Upper lobe of left lung (tissue), 6 donors: ENCODE data around the gene PSMD6. TPM values are rescaled to one million over a fixed set of nuclear protein-coding genes. Genes with fewer than 3 reads are reported as not detected.
A peak's percentile ranks its signal among the peaks of the same experiment; 100 is the strongest.

ENCODE experiments used
- ATAC-seq, 2 donors: fragments of 200-7000 bp; cut with Tn5 transposase; one replicate each; pipeline ENCODE4 v1.9.1; 2022; ENCODE audit warnings: mild to moderate bottlenecking in 2 of 2, moderate library complexity in 2 of 2; ENCODE audit not compliant: low FRiP score in 2 of 2
- DNase-seq, 2 donors: peaks; one replicate each; pipeline ENCODE4 v3.0.0-alpha.2; 2019 to 2020
- H3K27ac ChIP-seq, 4 donors: fragments of 200-600 bp; sonication (generic); one replicate each; pipeline ENCODE4 v1.5.1; 2016 to 2019
- H3K27me3 ChIP-seq, 4 donors: fragments of 200-600 bp; sonication (generic); one replicate each; pipeline ENCODE4 v1.5.1; 2017 to 2019
- H3K36me3 ChIP-seq, 4 donors: fragments of 200-600 bp; sonication (generic); one replicate each; pipeline ENCODE4 v1.5.1; 2016 to 2019
- H3K4me1 ChIP-seq, 4 donors: fragments of 200-600 bp; sonication (generic); one replicate each; pipeline ENCODE4 v1.5.1; 2018 to 2019
- H3K4me3 ChIP-seq, 4 donors: fragments of 200-600 bp; sonication (generic); one replicate each; pipeline ENCODE4 v1.5.1; 2017 to 2019; ENCODE audit warnings: mild to moderate bottlenecking in 2 of 4, moderate library complexity in 1 of 4
- H3K9me3 ChIP-seq, 4 donors: fragments of 200-600 bp; sonication (generic); one replicate each; pipeline ENCODE4 v1.5.1; 2018 to 2019
- CTCF ChIP-seq, 6 experiments: fragments of 450-650 bp in 4 of 6; fragments of 200-600 bp in 2 of 6; sonication (generic) in 2 of 6; IDR thresholded peaks; one replicate each; pipeline ENCODE4 v1.5.1; 2016 to 2019; ENCODE audit warnings: antibody characterized with exemption in 6 of 6
- EP300 ChIP-seq, 4 donors: sonication (generic); formaldehyde crosslinking; IDR thresholded peaks; one replicate each; pipeline ENCODE4 v1.5.1; 2017; ENCODE audit warnings: antibody characterized with exemption in 4 of 4, control low read depth in 2 of 4
- POLR2A ChIP-seq, 4 donors: fragments of 450-650 bp; IDR thresholded peaks; one replicate each; pipeline ENCODE4 v1.5.1; 2016 to 2017; ENCODE audit warnings: antibody characterized with exemption in 4 of 4, mild to moderate bottlenecking in 2 of 4
- POLR2AphosphoS5 ChIP-seq, 2 donors: sonication (generic); formaldehyde crosslinking; IDR thresholded peaks; one replicate each; pipeline ENCODE4 v1.5.1; 2017; ENCODE audit warnings: antibody characterized with exemption in 2 of 2
- WGBS, 2 donors: methylation state at CpG; one replicate each; pipeline ENCODE4 v1.1.5; 2017 to 2018; 5-methylcytosine and 5-hydroxymethylcytosine counted together
- total RNA-seq, 6 donors: library from RNA; depleted of rRNA in 4 of 6; stranded (reverse); fragments of >200 nt in 4 of 6; gene quantifications; one replicate each; pipeline versions ENCODE4 v1.1.0 to v1.2.1, GENCODE V29; 2016 to 2021
- donor health status: DM: no; HTN: no; CAD: no; lungs with moderate emphysema.
- donor health status: DM: no; HTN: yes; CAD: no; lungs with severe emphysema.

PSMD6 gene
- total RNA-seq, 6 donors from 2014 or later: 41.2 to 69.3 (median 58.6) TPM

DNA sequence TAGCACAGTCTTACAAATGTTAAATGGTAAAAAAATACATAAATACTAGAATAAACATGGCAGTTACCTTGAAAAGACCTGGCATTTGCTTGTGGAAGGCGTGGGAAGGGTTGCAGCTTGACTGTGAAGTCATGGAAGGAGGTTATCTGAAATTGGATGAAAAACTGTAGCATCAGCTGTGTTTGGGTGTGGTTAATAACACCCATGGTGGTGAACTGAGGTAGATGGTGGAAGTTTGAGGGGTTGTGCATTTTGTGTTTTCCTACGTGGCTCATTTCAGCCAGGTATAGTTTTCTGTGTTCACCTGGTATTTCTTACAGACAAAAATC lies 46.5 kb downstream of the PSMD6 start:
- TF ChIP-seq POLR2A (IDR thresholded peaks at IDR 0.05): no peak
- TF ChIP-seq POLR2AphosphoS5 (IDR thresholded peaks at IDR 0.05): no peak
- no peak for TF ChIP-seq EP300 (IDR thresholded peaks at IDR 0.05)
- no peak for TF ChIP-seq CTCF (IDR thresholded peaks at IDR 0.05)
- no peaks in the 10 kb centered on the region for H3K27me3 ChIP-seq
- no peak overlapping the region for H3K4me3 ChIP-seq
- no peaks in the 10 kb centered on the region for H3K9me3 ChIP-seq
- WGBS, 2 donors: 77 to 79% methylated on average over 2 of the region's 2 CpGs
- H3K36me3 ChIP-seq: peaks cover 0 to 16% (median 2%) of the 10 kb centered on the region in 4 donors
- H3K27ac ChIP-seq: peak overlapping the region; percentile 48 to 78 (median 74)
- DNase-seq (no peak), ATAC-seq (peak in 1 of 2 donors; percentile 27)
- peaks cover 57 to 83% (median 75%) of the 10 kb centered on the region in 4 donors for H3K4me1 ChIP-seq

DNA sequence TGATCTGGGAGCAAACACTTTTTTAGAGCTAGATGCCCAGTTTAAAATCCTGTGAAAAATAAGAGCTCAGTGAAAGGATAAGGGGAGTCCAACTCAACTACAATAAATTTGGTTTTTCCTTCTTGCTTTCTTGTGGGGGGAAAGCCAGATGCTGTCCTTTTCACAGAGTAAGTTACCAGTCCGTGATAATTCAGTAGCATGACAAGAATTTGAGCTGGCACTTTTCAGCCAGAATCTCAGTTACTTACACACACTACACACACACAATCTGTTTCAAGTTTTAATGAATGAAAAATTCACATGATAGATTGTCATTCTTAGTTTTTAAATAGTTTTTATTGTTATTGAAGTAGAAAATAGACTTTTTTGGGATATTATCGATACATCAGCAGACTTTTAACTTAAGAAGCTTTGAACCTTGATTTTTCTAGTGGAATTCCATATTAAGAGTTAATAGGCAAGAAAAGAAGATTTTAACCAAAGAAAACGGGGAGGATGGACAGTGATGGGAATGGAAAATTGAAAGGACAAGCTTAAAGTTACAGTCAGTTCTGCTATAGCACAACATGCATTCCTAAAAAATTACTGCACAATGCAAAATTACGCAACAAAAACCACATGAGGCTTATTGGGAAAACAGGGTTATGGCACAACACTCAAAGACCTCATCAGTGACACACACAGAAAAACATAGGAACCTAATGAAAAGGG lies 47.0 kb downstream of the PSMD6 start:
- WGBS, 2 donors: 77 to 84% methylated on average over 4 of the region's 4 CpGs

DNA sequence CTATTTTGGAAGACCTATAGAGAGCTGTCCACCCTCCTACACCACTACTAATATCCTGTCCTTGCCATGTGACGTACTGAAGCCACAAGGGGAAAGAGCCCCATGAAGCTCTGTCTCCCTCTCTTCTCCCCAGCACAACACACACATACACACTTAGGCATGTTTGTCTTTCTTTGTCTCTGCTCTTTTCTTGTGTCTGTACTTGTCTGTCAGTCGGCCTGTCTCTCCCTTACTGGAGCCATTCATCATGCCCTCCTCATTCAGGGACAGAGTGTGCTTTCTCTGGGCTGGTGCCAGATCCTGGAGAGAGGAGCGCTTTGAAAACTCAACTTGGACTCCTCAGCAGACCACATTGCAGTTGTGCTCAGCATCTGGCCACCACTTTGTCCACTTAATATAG lies 47.6 kb downstream of the PSMD6 start:
- H3K9me3 ChIP-seq: no peaks in the 10 kb centered on the region
- H3K36me3 ChIP-seq: peaks cover 0 to 5% (median 0%) of the 10 kb centered on the region in 4 donors
- ATAC-seq: peak in 1 of 2 donors; percentile 34
- no peaks in the 10 kb centered on the region for H3K27me3 ChIP-seq
- H3K4me3 ChIP-seq: no peak overlapping the region
- TF ChIP-seq EP300 (IDR thresholded peaks at IDR 0.05): no peak
- no peak for TF ChIP-seq POLR2A (IDR thresholded peaks at IDR 0.05)
- peak in 1 of 2 donors; percentile 28 for TF ChIP-seq POLR2AphosphoS5 (IDR thresholded peaks at IDR 0.05)
- TF ChIP-seq CTCF (IDR thresholded peaks at IDR 0.05): no peak
- H3K27ac ChIP-seq: peak overlapping the region; percentile 16 to 76 (median 64)
- DNase-seq: peak in 1 of 2 donors; percentile 63
- 37 to 45% methylated on average over 3 of the region's 3 CpGs for WGBS, 2 donors
- peaks cover 64 to 87% (median 82%) of the 10 kb centered on the region in 4 donors for H3K4me1 ChIP-seq

More for the DNA sequence above, 47.0 kb downstream of the PSMD6 start:
- peaks cover 0 to 11% (median 2%) of the 10 kb centered on the region in 4 donors for H3K36me3 ChIP-seq
- no peaks in the 10 kb centered on the region for H3K27me3 ChIP-seq
- no peak overlapping the region for H3K4me3 ChIP-seq
- TF ChIP-seq POLR2A (IDR thresholded peaks at IDR 0.05) (peak in 1 of 4 donors; percentile 11), CTCF (IDR thresholded peaks at IDR 0.05) (no peak), EP300 (IDR thresholded peaks at IDR 0.05) (peak in 3 of 4 donors; percentile 74 to 94 (median 74)), POLR2AphosphoS5 (IDR thresholded peaks at IDR 0.05) (peak; percentile 20 to 92)
- H3K27ac ChIP-seq: peak overlapping the region; percentile 48 to 78 (median 74)
- H3K9me3 ChIP-seq: no peaks in the 10 kb centered on the region
- DNase-seq: no peak
- ATAC-seq: peak; percentile 47 to 92
- H3K4me1 ChIP-seq: peaks cover 60 to 83% (median 79%) of the 10 kb centered on the region in 4 donors

DNA sequence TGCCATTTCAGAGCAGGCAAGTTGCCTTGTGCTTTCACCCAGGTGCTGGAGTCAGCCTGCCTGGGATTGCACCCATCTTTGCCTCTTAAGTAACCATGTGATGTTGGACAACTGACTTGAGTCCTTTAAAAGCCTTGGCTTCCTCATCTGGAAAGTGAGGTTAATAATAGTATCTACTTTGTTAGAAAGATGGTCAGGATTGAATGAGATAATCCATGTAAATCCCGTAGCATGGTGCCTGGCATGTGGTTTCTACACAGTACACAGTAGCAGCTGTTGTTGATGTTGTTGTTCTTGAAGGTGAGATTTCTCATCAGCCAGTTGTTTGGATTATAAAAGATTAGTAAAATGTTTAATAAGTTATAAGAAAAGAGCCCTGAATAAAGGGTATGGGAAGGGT lies 48.8 kb downstream of the PSMD6 start:
- ATAC-seq (no peak), DNase-seq (no peak)
- H3K4me3 ChIP-seq: no peak overlapping the region
- no peak for TF ChIP-seq POLR2AphosphoS5 (IDR thresholded peaks at IDR 0.05)
- TF ChIP-seq EP300 (IDR thresholded peaks at IDR 0.05): no peak
- TF ChIP-seq CTCF (IDR thresholded peaks at IDR 0.05): no peak
- no peaks in the 10 kb centered on the region for H3K27me3 ChIP-seq
- peak overlapping the region in 3 of 4 donors; percentile 1 to 52 (median 35) for H3K27ac ChIP-seq
- no peaks in the 10 kb centered on the region for H3K36me3 ChIP-seq
- 86 to 96% methylated on average over 1 of the region's 1 CpG for WGBS, 2 donors
- H3K4me1 ChIP-seq: peaks cover 74 to 95% (median 91%) of the 10 kb centered on the region in 4 donors
- no peaks in the 10 kb centered on the region for H3K9me3 ChIP-seq
